Heart left ventricle (tissue), 16 donors: ENCODE results near the gene DTYMK. TPM values are rescaled to one million over a fixed set of nuclear protein-coding genes. Genes with fewer than 3 reads are reported as not detected.

ENCODE experiments used
- ATAC-seq, 4 donors: fragments of 200-7000 bp; cut with Tn5 transposase; one replicate each; pipeline ENCODE4 v1.9.1; 2020 to 2022; ENCODE audit warnings: moderate library complexity in 4 of 4, mild to moderate bottlenecking in 3 of 4, moderate number of reproducible peaks in 1 of 4
- DNase-seq, 5 donors: peaks; one replicate each; pipeline ENCODE4 v3.0.0-alpha.2; 2020
- H3K27ac ChIP-seq, 12 donors: fragments of 200-600 bp; sonication (generic) in 4 of 12; one replicate each; pipeline versions ENCODE4 v1.5.0 to v1.8.0; 2016 to 2022; ENCODE audit warnings: mild to moderate bottlenecking in 2 of 12
- H3K27me3 ChIP-seq, 9 donors: fragments of 200-600 bp; sonication (generic) in 2 of 9; one replicate each; pipeline versions ENCODE4 v1.5.1 to v1.8.0; 2016 to 2022; ENCODE audit warnings: mild to moderate bottlenecking in 3 of 9
- H3K36me3 ChIP-seq, 9 donors: fragments of 200-600 bp; sonication (generic) in 2 of 9; one replicate each; pipeline versions ENCODE4 v1.5.0 to v1.8.0; 2018 to 2022; ENCODE audit warnings: mild to moderate bottlenecking in 2 of 9
- H3K4me1 ChIP-seq, 12 donors: fragments of 200-600 bp; sonication (generic) in 4 of 12; one replicate each; pipeline versions ENCODE4 v1.5.0 to v1.8.0; 2016 to 2022; ENCODE audit warnings: mild to moderate bottlenecking in 3 of 12
- H3K4me3 ChIP-seq, 12 donors: fragments of 200-600 bp; sonication (generic) in 4 of 12; one replicate each; pipeline versions ENCODE4 v1.5.0 to v1.8.0; 2017 to 2022; ENCODE audit warnings: mild to moderate bottlenecking in 9 of 12, moderate library complexity in 4 of 12
- H3K9me3 ChIP-seq, 12 donors: fragments of 200-600 bp; sonication (generic) in 4 of 12; one replicate each; pipeline versions ENCODE4 v1.5.0 to v1.8.0; 2016 to 2022; ENCODE audit warnings: mild to moderate bottlenecking in 1 of 12
- POLR2A ChIP-seq, 2 donors: fragments of 450-650 bp; IDR thresholded peaks; one replicate each; pipeline ENCODE4 v1.6.1; 2017; ENCODE audit warnings: antibody characterized with exemption in 2 of 2, mild to moderate bottlenecking in 2 of 2, moderate library complexity in 2 of 2
- WGBS, 4 donors: extraction: QIAGEN DNeasy Blood & Tissue Kit in 2 of 4; methylation state at CpG; one replicate each; pipeline versions ENCODE4 v1.1.5 to v1.1.7; 2013 to 2018; 5-methylcytosine and 5-hydroxymethylcytosine counted together
- intact Hi-C, 10 donors: fragments of 100-400 bp; cut with DNase I; formaldehyde crosslinking; loops; one replicate each; pipeline versions ENCODE4 v1.11.1 to v1.14.2; 2022
- polyA plus RNA-seq, 2 donors: library from polyadenylated mRNA; stranded (reverse); fragments of 200-250 nt; gene quantifications; one replicate each; pipeline ENCODE4 v1.2.3, GENCODE V29; 2013
- total RNA-seq, 9 donors: library from RNA; depleted of rRNA in 2 of 9; stranded (reverse); fragments of >200 nt in 2 of 9; fragmentation: NEBNext Ultra II Directional in 3 of 9; extraction: Animal tissue kit (Norgen Biotek cat#: 25700) in 3 of 9; gene quantifications; one replicate each; pipeline versions ENCODE4 v1.1.0 to v1.2.4, GENCODE V29; 2016 to 2023
- TF ChIP-seq, protein P1 (sequence below), 12 donors: fragments of 200-600 bp; sonication (generic) in 4 of 12; IDR thresholded peaks; one replicate each; pipeline versions ENCODE4 v1.5.0 to v1.8.0; 2018 to 2022; ENCODE audit warnings: antibody characterized with exemption in 12 of 12, mild to moderate bottlenecking in 5 of 12
- donor health status: ischemic (EF 13 %, LVEDD 7.1; RV severe dilation, severe dysfunction).
- donor health status: healthy with polysubstance abuse.
- donor health status: DM: no; HTN: yes; CAD: no.
- donor health status: DM: no; HTN: no; CAD: no.
- donor health status: ischemic (EF 25% LVEDD 6.9; RV normal size, moderate dysfunction).
- donor health status: ischemic (EF 25% LVEDD 5.7; RV mildly dilated, moderate dysfunction).
- donor health status: healthy.
- donor health status: DM: yes; HTN: yes; CAD: no.
- donor health status: ischemic (EF 35%, LVEDD 5.7; RV mildly dilated, moderate dysfunction).
- donor health status: nonischemic (EF 11% LVEDD 7.7; RV severe dilation, severe dysfunction).
- donor health status: DM: yes; HTN: yes; CAD: no.
- donor health status: PGD.
- donor health status: ischemic (EF 29% LVEDD 5.4; RV normal size, mild dysfunction).
- donor health status: nonischemic (EF 23%, LVEDD 6.1; RV moderate dilation, normal function).

The DTYMK gene
- total and polyA plus RNA-seq, 11 donors: 7.5 to 21.0 (median 8.9) TPM

- Histone ChIP-seq H3K27ac (no peak overlapping the region), H3K36me3 (peaks cover 0 to 94% (median 88%) of the 10 kb centered on the region in 9 donors), H3K27me3 (no peaks in the 10 kb centered on the region), H3K9me3 (peaks cover 0 to 7% (median 0%) of the 10 kb centered on the region in 12 donors), H3K4me1 (no peaks in the 10 kb centered on the region), H3K4me3 (no peak overlapping the region)
- intact Hi-C loops: loop anchor here in 1 of 10 donors (10.0 kb wide), 1 partner anchor 166 kb away; no protein-coding TSS in a partner anchor
- 84 to 89% (median 85%) methylated on average over 10 of the region's 10 CpGs for WGBS, 4 donors
- ATAC-seq (no peak), DNase-seq (no peak)
- TF ChIP-seq, protein P1, sequence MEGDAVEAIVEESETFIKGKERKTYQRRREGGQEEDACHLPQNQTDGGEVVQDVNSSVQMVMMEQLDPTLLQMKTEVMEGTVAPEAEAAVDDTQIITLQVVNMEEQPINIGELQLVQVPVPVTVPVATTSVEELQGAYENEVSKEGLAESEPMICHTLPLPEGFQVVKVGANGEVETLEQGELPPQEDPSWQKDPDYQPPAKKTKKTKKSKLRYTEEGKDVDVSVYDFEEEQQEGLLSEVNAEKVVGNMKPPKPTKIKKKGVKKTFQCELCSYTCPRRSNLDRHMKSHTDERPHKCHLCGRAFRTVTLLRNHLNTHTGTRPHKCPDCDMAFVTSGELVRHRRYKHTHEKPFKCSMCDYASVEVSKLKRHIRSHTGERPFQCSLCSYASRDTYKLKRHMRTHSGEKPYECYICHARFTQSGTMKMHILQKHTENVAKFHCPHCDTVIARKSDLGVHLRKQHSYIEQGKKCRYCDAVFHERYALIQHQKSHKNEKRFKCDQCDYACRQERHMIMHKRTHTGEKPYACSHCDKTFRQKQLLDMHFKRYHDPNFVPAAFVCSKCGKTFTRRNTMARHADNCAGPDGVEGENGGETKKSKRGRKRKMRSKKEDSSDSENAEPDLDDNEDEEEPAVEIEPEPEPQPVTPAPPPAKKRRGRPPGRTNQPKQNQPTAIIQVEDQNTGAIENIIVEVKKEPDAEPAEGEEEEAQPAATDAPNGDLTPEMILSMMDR (IDR thresholded peaks at IDR 0.05): no peak
- no peak for TF ChIP-seq POLR2A (IDR thresholded peaks at IDR 0.05)
These were observed 22.3 kb upstream of the DTYMK start for GRCh38 chr2:241708879-241709278.

DNA sequence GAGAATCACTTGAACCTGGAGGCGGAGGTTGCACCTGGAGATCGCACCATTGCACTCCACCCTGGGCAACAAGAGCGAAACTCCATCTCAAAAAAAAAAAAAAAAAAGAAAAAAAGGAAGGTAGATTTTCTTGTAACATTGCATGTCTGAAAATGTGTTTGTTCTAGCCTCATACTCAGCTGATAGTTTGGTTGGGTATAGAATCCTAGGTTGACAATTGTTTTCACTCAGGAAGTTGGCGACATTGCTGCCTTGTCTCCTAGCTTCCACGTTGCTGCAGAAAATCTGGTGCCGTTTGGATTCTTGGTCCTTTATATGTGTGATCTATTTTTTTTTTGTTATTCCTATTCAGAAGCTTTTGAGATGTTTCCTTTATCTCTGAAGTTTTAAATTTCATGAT lies 19.9 kb upstream of the DTYMK start:
- WGBS, 4 donors: 97 to 98% (median 98%) methylated on average over 6 of the region's 6 CpGs
- H3K27ac ChIP-seq: no peak overlapping the region
- TF ChIP-seq, protein P1 (IDR thresholded peaks at IDR 0.05): no peak
- no peak for TF ChIP-seq POLR2A (IDR thresholded peaks at IDR 0.05)
- H3K4me1 ChIP-seq: peaks cover 0 to 11% (median 9%) of the 10 kb centered on the region in 12 donors
- intact Hi-C loops: loop anchor here in 1 of 10 donors (10.0 kb wide), 1 partner anchor 168 kb away; no protein-coding TSS in a partner anchor
- H3K36me3 ChIP-seq: peaks cover 0 to 73% (median 65%) of the 10 kb centered on the region in 9 donors
- H3K9me3 ChIP-seq: peaks cover 0 to 5% (median 0%) of the 10 kb centered on the region in 12 donors
- DNase-seq: no peak
- no peak for ATAC-seq
- H3K4me3 ChIP-seq: no peak overlapping the region
- no peaks in the 10 kb centered on the region for H3K27me3 ChIP-seq

GRCh38 chr2:241703032-241703604 lies 16.5 kb upstream of the DTYMK start:
- H3K27ac ChIP-seq: peak overlapping the region in 7 of 12 donors; percentile 69 to 97 (median 91)
- peaks cover 0 to 21% (median 14%) of the 10 kb centered on the region in 12 donors for H3K4me1 ChIP-seq
- H3K4me3 ChIP-seq: peak overlapping the region; percentile 63 to 99 (median 85)
- intact Hi-C loops: loop anchor here in 2 of 10 donors (2.0 to 10.0 kb wide), 2 partner anchors 172 to 178 kb away; no protein-coding TSS in a partner anchor
- WGBS, 4 donors: 37 to 71% (median 42%) methylated on average over 6 to 11 of the region's 11 CpGs
- DNase-seq: no peak
- ATAC-seq: peak in 1 of 4 donors; percentile 1
- no peaks in the 10 kb centered on the region for H3K27me3 ChIP-seq
- peaks cover 0 to 38% (median 32%) of the 10 kb centered on the region in 9 donors for H3K36me3 ChIP-seq
- peaks cover 0 to 5% (median 0%) of the 10 kb centered on the region in 12 donors for H3K9me3 ChIP-seq
- TF ChIP-seq POLR2A (IDR thresholded peaks at IDR 0.05): no peak
- TF ChIP-seq, protein P1 (IDR thresholded peaks at IDR 0.05): no peak
